GM04503 (cell line): ENCODE measurements around the gene AGAP1.

ENCODE experiments used
- DNase-seq: peaks from one replicate; pipeline ENCODE4 v3.0.0-alpha.2; 2012; ENCODE audit warnings: low read depth

Gene AGAP1

GRCh38 chr2:235609321-235609720 lies 115.5 kb downstream of the AGAP1 start:
- DNase-seq = no peak

GRCh38 chr2:235609746-235610145 lies 115.9 kb downstream of the AGAP1 start:
- DNase-seq = no peak

GRCh38 chr2:235610696-235611257 lies 116.9 kb downstream of the AGAP1 start:
- DNase-seq = no peak

DNA sequence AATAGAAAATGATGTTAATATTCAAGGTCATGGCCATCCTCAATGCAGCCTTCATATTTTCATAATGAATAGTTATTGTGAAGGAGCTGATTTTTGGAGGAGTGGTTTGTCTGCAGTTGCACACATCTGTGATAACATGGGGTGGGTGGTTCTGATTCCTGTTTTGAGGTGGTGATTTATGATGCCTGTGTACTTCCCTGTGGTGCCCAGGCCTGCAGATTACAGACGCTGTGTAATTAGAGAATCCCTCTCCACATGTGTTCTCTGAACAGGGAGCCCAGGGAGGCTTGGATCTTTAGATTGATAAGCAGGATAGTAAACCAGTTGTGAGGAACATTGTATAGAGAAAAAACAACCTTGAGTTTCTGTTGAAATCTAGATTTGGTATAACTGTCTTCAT lies 117.5 kb downstream of the AGAP1 start:
- DNase-seq = no peak

DNA sequence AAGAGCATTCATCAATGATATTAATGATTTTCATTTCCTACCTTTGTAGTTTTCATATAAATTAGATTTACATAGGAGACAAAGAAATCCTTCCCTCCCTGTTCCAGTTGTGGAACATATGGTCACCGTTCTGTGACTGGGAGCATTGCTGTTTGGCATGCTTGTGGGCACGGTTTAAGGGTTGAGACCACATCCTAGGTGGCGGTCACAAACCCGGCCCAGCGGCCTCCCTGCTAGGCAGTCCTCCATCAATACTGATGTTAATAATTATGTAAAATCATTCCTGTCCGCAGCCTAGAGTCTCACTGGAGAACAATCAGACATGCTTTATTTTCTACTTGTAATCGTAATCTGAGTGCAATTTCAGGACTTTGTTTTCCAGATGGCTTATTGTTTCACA lies 117.9 kb downstream of the AGAP1 start:
- no peak for DNase-seq

DNA sequence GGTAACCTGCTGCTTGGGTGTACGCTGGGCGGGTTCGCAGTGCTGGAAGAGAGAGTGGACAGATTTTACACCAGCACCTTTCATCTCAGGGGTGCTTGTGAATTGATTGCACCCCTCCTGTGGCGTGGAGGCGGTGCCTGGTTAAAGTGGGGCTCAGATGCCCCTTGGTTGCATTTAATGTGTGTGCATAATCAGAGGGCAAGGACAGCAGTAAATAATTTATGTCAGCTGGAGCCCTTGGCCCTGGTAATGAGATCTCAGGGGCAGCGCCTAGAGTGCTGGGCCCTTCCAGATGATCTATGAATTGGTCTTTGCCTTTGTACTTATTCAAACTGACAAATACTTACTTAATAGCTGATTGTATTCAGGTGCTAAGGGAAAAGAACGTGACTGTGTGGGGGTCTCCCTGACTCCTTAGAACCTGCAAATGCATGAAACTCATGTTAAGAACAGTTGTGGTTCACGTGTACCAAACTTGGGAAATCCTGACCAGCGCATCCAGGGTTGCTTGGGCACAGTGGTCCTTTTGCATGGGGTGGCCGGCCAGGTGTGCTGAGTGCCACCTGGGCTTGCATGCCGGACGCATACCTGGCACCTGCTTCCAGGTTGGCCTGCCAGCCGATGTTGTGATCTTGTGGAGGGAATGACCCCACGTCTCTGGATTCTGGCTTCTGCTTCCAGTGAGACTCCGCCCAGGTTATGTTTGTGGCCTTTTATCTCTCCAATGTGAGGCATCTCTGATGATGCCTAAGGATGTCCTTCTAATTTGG lies 118.5 kb downstream of the AGAP1 start:
- no peak for DNase-seq

GRCh38 chr2:235613649-235614048 lies 119.8 kb downstream of the AGAP1 start:
- DNase-seq = no peak

DNA sequence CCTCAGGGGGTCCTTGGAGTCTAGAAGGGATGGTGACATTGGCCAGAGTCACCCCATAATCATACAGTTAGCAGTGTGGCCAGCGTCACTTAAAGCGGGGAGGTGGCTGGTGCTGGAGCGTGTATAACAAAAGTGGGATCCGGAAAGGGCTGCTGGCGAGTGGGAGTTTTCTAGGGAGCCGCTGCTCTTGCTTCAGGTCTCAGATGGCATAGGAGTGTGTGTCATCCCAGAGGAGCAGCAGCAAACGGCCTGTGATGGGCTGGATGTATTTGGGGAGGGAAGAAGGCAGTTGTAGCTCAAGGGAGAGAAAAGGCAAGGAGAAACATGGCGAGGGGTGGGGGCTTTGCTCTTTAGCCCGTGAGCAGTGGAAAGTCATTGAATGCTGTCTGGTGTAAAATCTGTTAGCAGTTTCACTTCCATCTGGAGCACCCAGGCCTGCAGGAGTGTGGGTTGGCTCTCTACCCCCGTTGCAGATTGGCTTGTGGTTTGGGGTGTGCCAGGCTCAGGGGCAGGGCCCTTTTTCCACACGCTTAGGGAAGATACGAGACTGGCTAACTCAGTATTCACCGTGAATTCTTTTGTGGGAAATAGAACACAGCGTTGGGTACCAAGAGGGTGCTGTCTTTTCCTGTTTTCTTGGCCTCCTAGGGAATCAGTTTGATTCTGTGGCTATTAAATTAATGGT lies 120.5 kb downstream of the AGAP1 start:
- DNase-seq = no peak

DNA sequence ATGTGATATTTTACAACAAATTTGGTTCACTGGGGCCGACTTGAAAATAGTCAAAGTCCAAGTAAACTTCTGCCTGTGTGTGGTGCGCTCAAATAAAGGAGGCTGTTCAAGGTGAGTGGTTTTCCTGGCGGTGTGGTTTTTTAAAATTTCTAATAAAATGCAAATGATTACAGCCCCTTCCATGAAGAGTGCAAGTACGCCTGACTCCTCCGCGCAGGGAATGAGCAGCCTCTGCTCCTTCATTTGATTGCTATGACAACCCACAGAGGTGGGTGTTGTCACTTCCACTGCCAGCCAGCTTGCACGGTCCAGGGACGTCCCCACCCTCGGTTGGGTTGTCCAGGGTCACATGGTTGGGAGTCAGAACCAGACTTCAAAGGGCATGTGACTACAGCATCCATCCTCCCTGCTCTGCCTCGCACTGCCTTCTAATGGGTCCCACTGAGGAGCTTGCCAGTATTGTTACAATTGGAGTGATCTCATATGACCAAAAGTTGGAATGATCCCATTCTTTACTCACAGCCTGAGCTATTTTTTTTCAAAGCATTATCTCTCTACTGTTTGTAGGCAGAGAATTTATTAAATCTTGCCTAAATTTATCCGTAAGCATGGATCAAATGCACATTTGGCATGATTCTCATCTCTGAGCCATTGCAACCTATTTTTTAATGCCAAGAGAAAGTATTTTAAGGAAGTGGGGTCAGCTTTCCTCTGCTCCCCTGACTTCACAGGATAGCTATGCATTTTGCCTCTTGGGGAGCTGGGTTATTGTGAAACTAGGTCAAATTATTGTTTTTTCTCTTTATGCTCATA lies 121.3 kb downstream of the AGAP1 start:
- peak; percentile 76 for DNase-seq

DNA sequence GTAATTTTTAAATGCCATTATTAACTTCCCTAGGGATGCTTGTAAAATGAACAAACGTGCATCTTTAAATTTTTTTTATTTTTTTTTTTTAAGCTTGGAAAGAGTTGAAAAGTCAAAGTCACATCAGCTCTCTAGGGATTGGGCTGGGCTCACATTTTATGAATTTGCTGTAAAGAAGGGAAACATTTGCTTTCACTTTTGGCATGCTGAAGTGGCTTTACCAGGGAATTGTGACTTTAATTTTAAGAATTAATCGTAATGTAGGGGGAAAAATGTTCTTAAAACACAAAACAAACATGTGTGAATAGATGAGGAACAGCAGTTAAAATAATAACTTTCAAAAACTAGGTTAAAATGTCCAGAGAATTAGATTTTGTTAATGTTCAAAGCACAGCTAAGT lies 123.0 kb downstream of the AGAP1 start:
- no peak for DNase-seq

DNA sequence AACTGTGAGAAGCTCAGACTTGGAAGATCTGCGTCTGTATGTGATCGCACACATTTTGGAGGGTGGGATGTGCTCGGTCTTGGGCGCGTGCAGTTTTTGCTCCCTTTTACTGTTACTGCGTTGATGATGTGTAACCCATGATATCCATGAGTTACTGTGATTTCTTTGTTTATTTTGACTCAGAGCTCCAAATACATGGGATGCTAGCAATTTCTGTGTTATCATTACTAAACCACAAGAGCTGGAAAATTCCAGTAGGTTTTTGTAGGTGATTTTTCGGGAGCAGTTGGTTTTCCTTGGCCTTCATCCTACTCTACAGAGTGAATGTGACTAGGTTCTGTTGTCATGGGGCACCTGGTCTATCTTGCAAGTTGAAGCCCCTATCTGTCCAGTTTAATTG lies 124.2 kb downstream of the AGAP1 start:
- DNase-seq = no peak

DNA sequence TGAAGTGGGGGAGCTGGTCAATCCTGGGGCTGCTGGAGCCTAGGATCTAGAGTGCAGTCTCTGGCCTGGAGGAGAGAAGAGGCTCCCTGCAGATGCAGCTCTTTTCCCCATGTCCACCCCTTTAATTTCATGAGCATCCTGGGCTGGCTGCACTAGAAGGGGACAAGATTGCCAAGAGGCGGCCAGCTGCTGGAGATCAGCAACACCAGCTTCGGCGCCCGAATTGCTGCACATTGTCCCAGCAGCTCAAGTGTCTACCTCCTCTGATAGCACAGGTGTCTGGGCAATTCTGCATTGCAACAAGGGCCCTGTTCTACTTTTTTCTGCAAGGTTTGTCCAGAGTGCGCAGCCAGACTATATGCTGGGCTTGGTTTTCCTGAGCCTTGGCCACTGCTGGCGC lies 125.7 kb downstream of the AGAP1 start:
- no peak for DNase-seq

GRCh38 chr2:235621736-235622135 lies 127.9 kb downstream of the AGAP1 start:
- no peak for DNase-seq

DNA sequence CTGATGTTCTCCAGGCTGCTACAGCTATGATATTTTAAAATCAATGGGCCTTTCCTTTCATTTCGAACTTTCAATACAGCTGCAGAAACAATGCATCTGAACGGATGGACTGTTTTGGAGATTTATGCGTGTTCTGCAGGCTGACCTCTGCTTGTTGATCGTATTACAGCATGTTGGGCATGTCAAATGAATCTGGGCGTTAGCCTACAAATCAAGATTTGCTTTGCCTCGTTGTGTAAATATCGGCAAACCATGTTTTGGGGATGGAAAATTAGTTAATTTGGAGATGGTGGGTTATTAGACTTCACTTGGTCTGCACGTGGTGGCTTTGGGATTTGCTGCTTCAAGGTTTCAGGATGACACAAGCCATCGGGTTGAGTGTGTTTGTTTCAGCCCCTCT lies 129.3 kb downstream of the AGAP1 start:
- DNase-seq = no peak

GRCh38 chr2:235623752-235624151 lies 129.9 kb downstream of the AGAP1 start:
- no peak for DNase-seq

- no peak for DNase-seq
Observed at GRCh38 chr2:235626658-235627057, 132.8 kb downstream of the AGAP1 start.

DNA sequence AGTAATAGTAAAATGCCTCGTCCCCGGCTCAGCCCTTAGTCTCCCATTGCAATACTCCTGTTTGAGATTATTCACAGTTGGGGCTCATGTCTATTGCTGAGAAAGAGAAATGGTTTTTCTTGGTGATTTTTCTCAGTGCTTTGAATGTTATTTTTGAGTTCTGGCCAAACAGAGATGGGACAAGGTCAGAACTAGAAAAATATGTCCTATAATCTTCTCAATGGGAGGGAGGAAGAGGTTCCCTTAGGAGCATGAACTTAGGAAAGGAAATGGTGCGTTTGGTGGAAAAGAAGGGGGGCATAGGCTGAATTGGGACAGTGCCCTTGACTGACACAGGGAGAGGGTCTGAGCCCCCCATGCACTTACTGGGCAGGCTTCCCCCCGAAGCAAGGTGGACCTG lies 133.8 kb downstream of the AGAP1 start:
- DNase-seq = no peak

DNA sequence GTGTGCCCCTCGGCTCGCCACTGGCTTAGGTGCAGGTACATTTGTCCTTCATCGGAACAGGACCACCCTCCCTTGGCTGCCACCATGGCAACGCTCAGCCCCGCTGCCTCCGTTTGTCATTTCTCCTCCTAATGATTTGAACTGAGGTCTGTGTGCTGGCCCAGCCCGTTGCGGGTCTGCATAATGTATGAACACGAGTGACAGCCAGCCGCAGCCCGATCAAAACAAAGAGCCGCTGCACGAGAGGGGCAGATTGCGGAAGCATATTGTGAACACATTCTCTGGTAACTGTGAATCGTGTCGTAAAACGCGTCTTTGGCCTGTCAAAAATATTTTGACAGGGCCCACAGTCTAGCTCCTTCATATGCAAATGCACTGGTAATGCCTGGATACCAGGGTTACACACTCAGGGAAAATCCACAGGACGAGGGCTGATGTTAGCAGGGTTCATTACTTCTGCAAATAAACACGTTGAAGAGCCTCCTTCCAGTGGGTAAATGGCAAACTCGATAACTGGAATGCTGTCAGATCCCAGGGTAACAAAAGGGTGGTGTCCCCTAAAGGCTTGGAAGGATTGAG lies 137.0 kb downstream of the AGAP1 start:
- no peak for DNase-seq

- no peak for DNase-seq
Observed at GRCh38 chr2:235634435-235635158, 140.8 kb downstream of the AGAP1 start.

GRCh38 chr2:235636546-235636945 lies 142.7 kb downstream of the AGAP1 start:
- no peak for DNase-seq

GRCh38 chr2:235637896-235638295 lies 144.1 kb downstream of the AGAP1 start:
- DNase-seq = no peak
